Kidney (tissue), 14 donors: ENCODE measurements around the gene CMTM3. TPM values are rescaled to one million over a fixed set of nuclear protein-coding genes. Genes with fewer than 3 reads are reported as not detected.
A peak's percentile ranks its signal among the peaks of the same experiment; 100 is the strongest.

Experiments
- DNase-seq, 5 donors: peaks; one replicate each; pipeline ENCODE4 v3.0.0-alpha.2; 2013 to 2020
- FAIRE-seq: peaks from 2 replicates; lab custom pipeline; 2012; peaks lifted over from hg19 to GRCh38; lab: Jason Lieb, UNC
- H3K27ac ChIP-seq, 2 donors: one replicate each; pipeline ENCODE4 v1.7.0; 2013; ENCODE audit warnings: low read depth in 2 of 2, low read length in 2 of 2, inconsistent platforms in 1 of 2
- H3K27me3 ChIP-seq: one replicate; pipeline ENCODE4 v1.7.1; 2013; ENCODE audit warnings: low read length, inconsistent platforms; ENCODE audit not compliant: control insufficient read depth, insufficient read depth
- H3K36me3 ChIP-seq, 3 donors: one replicate each; pipeline versions ENCODE4 v1.7.0 to v1.7.1; 2013; ENCODE audit warnings: low read length in 3 of 3, control low read depth in 1 of 3, inconsistent platforms in 1 of 3; ENCODE audit not compliant: insufficient read depth in 3 of 3, control insufficient read depth in 2 of 3
- H3K4me1 ChIP-seq, 3 donors: one replicate each; pipeline versions ENCODE4 v1.7.0 to v1.7.1; 2013; ENCODE audit warnings: low read length in 3 of 3, inconsistent platforms in 1 of 3, low read depth in 1 of 3; ENCODE audit not compliant: control insufficient read depth in 2 of 3, insufficient read depth in 2 of 3
- H3K4me3 ChIP-seq, 3 donors: one replicate each; pipeline versions ENCODE4 v1.7.0 to v1.8.1; 2013; ENCODE audit warnings: low read length in 3 of 3, control low read depth in 1 of 3, inconsistent platforms in 1 of 3
- H3K9ac ChIP-seq, 3 donors: one replicate each; pipeline versions ENCODE4 v1.7.0 to v1.7.1; 2013; ENCODE audit warnings: low read length in 3 of 3, control low read depth in 1 of 3, inconsistent platforms in 1 of 3
- H3K9me3 ChIP-seq, 3 donors: one replicate each; pipeline versions ENCODE4 v1.7.0 to v1.7.1; 2013; ENCODE audit warnings: low read length in 3 of 3, control low read depth in 1 of 3, inconsistent platforms in 1 of 3; ENCODE audit not compliant: control insufficient read depth in 2 of 3, insufficient read depth in 1 of 3
- CTCF ChIP-seq: IDR thresholded peaks from 3 replicates; pipeline ENCODE4 v1.5.1; 2012; ENCODE audit warnings: mild to moderate bottlenecking, moderate library complexity, borderline replicate concordance; ENCODE audit not compliant: insufficient read depth; ENCODE audit errors: extremely low read depth
- intact Hi-C: fragments of 100-400 bp; cut with DNase I; formaldehyde crosslinking; loops from one replicate; pipeline ENCODE4 v1.11.1; 2022
- polyA plus RNA-seq: library from polyadenylated mRNA; stranded (reverse); fragments of 350-450 nt; fragmentation: Illumina TruSeq; extraction: RNeasy Lipid Tissue Mini Kit (QIAGEN cat#74804); gene quantifications from one replicate; pipeline ENCODE4 v1.2.3, GENCODE V29; 2014; ENCODE audit warnings: low read depth, low replicate concordance; ENCODE audit not compliant: insufficient read depth
- total RNA-seq: library from RNA; stranded (reverse); fragmentation: NEBNext Ultra II Directional; extraction: Animal tissue kit (Norgen Biotek cat#: 25700); gene quantifications from one replicate; pipeline ENCODE4 v1.2.1, GENCODE V29; 2021
- donor health status: control.
- donor health status: control.
- donor health status: control.
- donor health status: control.
- donor health status: control.
- donor health status: DM: yes; HTN: yes; CAD: no.
- donor health status: Normal renal cell carcinoma (clear cell type).

CMTM3 gene
- total and polyA plus RNA-seq, 2 donors from 2014 or later, result 13.8 to 22.9 TPM

- Histone ChIP-seq H3K4me3 (no peak within 1 kb of the TSS), H3K36me3 (no peaks in the 10 kb centered on the region), H3K9ac (no peak within 1 kb of the TSS), H3K9me3 (no peaks in the 10 kb centered on the region), H3K27ac (no peak within 1 kb of the TSS), H3K27me3 (peaks cover 2% of the 10 kb centered on the region), H3K4me1 (peaks cover 7 to 8% (median 7%) of the 10 kb centered on the region in 3 donors)
- intact Hi-C loops, result no loop called here
- FAIRE-seq, result no peak
- no peak for TF ChIP-seq CTCF
- peak in 4 of 5 donors; percentile 31 to 74 (median 49) for DNase-seq
These were observed 25.6 kb upstream of the CMTM3 start, which contains the start of gene CMTM2 for GRCh38 chr16:66578651-66579531. Gene CMTM2 (plus strand): TSS chr16:66579463. CDS start chr16:66579608, 145 bp downstream.

GRCh38 chr16:66580605-66581209 lies 23.8 kb upstream of the CMTM3 start:
- DNase-seq (peak in 3 of 5 donors; percentile 29 to 67 (median 67)), FAIRE-seq (no peak)
- intact Hi-C loops, result no loop called here
- Histone ChIP-seq H3K36me3 (no peaks in the 10 kb centered on the region), H3K4me1 (peaks cover 7 to 8% (median 7%) of the 10 kb centered on the region in 3 donors), H3K4me3 (no peak overlapping the region), H3K27ac (no peak overlapping the region), H3K9me3 (no peaks in the 10 kb centered on the region), H3K9ac (no peak overlapping the region), H3K27me3 (peaks cover 2% of the 10 kb centered on the region)
- TF ChIP-seq CTCF, result no peak

- Histone ChIP-seq H3K36me3 (no peaks in the 10 kb centered on the region), H3K9ac (no peak overlapping the region), H3K27ac (no peak overlapping the region), H3K9me3 (no peaks in the 10 kb centered on the region), H3K4me3 (no peak overlapping the region), H3K4me1 (peaks cover 7 to 8% (median 7%) of the 10 kb centered on the region in 3 donors), H3K27me3 (peaks cover 2% of the 10 kb centered on the region)
- intact Hi-C loops, result no loop called here
- FAIRE-seq (no peak), DNase-seq (no peak)
- no peak for TF ChIP-seq CTCF
These were observed 23.1 kb upstream of the CMTM3 start for GRCh38 chr16:66581246-66581952.
